Adrenal gland (tissue), 5 donors: ENCODE measurements around the gene DMRT1.

Source experiments
- CTCF ChIP-seq, 6 experiments: fragments of 450-650 bp in 4 of 6; fragments of 200-600 bp in 2 of 6; sonication (generic) in 1 of 6; IDR thresholded peaks; 1 replicate in 5 of 6; 2 replicates in 1 of 6; pipeline versions ENCODE4 v1.5.1 to v1.8.0; 2016 to 2021; ENCODE audit warnings: antibody characterized with exemption in 6 of 6, mild to moderate bottlenecking in 2 of 6, moderate library complexity in 1 of 6
- POLR2A ChIP-seq, 2 donors: fragments of 450-650 bp; IDR thresholded peaks; one replicate each; pipeline ENCODE4 v1.6.1; 2017; ENCODE audit warnings: antibody characterized with exemption in 2 of 2, mild to moderate bottlenecking in 2 of 2, moderate library complexity in 1 of 2
- donor health status: DM: no; HTN: no; CAD: no.

- no peak for TF ChIP-seq POLR2A (IDR thresholded peaks at IDR 0.05)
- TF ChIP-seq CTCF (IDR thresholded peaks at IDR 0.05): no peak
These were observed 48.9 kb upstream of the DMRT1 start for GRCh38 chr9:792331-793260.
